ENCODE data around the gene FBXW8.

FBXW8 gene

GRCh38 chr12:117063162-117063911 is 152.6 kb downstream of the FBXW8 start:
- DNase-seq = no peak

- DNase-seq = no peak
These were observed 153.3 kb downstream of the FBXW8 start for GRCh38 chr12:117064049-117064448.

GRCh38 chr12:117064596-117064995 is 153.8 kb downstream of the FBXW8 start:
- DNase-seq = no peak

GRCh38 chr12:117067016-117067415 is 156.3 kb downstream of the FBXW8 start:
- no peak for DNase-seq

- DNase-seq = no peak
These were observed 156.9 kb downstream of the FBXW8 start for GRCh38 chr12:117067638-117068037.

- no peak for DNase-seq
These were observed 157.7 kb downstream of the FBXW8 start for GRCh38 chr12:117068492-117068891.

- no peak for DNase-seq
These were observed 158.5 kb downstream of the FBXW8 start for GRCh38 chr12:117069101-117069797.

- DNase-seq = no peak
These were observed 159.5 kb downstream of the FBXW8 start for GRCh38 chr12:117069926-117070900.

GRCh38 chr12:117071009-117071408 is 160.3 kb downstream of the FBXW8 start:
- no peak for DNase-seq

GRCh38 chr12:117072106-117072505 is 161.4 kb downstream of the FBXW8 start:
- DNase-seq = no peak

GRCh38 chr12:117072736-117073490 is 162.2 kb downstream of the FBXW8 start:
- DNase-seq = no peak

- DNase-seq = no peak
These were observed 162.9 kb downstream of the FBXW8 start for GRCh38 chr12:117073611-117074010.

- no peak for DNase-seq
These were observed 165.9 kb downstream of the FBXW8 start for GRCh38 chr12:117076410-117077372.

GRCh38 chr12:117079487-117079886 is 168.7 kb downstream of the FBXW8 start:
- DNase-seq = no peak

GRCh38 chr12:117080661-117081144 is 170.0 kb downstream of the FBXW8 start:
- DNase-seq = no peak

All from activated CD4-positive, CD25-positive, alpha-beta regulatory T cell (primary cell).